ENCODE data around the gene KRT40. TPM values are rescaled to one million over a fixed set of nuclear protein-coding genes. Genes with fewer than 3 reads are reported as not detected.

The KRT40 gene
- total and polyA plus RNA-seq, 3 donors from 2014 or later = 0.16 to 0.45 TPM; not detected in 1

DNA sequence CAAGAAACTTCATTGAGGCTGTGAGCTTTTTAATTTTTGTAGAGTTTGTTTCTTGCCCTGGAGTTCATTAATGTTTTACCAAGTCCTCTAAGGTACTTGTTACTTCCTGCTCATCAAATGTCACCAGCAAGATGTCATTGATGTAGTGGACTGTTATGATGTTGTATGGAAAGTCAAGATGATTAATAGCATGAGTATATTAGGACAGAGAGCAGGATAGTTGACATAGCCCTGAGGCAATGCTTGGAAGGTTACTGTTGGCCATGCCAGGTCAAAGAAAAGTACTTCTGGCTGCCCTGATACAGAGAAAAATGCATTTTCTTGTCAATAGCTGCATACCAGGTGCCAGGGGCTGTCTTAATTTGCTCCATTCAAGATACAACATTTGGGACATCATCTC is 36.2 kb upstream of the KRT40 start:
- H3K4me3 ChIP-seq = no peak overlapping the region
- intact Hi-C loops (cut with DNase I; ENCODE audit: low total_unique reads) = no loop called here
- no peak overlapping the region for H3K27ac ChIP-seq
- H3K4me1 ChIP-seq = no peaks in the 10 kb centered on the region
- H3K27me3 ChIP-seq = no peaks in the 10 kb centered on the region
- no peaks in the 10 kb centered on the region for H3K9me3 ChIP-seq
- no peaks in the 10 kb centered on the region for H3K36me3 ChIP-seq (ENCODE audit: low read depth, missing control alignments)
- no peak for TF ChIP-seq POLR2A (IDR thresholded peaks at IDR 0.05)
- TF ChIP-seq, protein P1, sequence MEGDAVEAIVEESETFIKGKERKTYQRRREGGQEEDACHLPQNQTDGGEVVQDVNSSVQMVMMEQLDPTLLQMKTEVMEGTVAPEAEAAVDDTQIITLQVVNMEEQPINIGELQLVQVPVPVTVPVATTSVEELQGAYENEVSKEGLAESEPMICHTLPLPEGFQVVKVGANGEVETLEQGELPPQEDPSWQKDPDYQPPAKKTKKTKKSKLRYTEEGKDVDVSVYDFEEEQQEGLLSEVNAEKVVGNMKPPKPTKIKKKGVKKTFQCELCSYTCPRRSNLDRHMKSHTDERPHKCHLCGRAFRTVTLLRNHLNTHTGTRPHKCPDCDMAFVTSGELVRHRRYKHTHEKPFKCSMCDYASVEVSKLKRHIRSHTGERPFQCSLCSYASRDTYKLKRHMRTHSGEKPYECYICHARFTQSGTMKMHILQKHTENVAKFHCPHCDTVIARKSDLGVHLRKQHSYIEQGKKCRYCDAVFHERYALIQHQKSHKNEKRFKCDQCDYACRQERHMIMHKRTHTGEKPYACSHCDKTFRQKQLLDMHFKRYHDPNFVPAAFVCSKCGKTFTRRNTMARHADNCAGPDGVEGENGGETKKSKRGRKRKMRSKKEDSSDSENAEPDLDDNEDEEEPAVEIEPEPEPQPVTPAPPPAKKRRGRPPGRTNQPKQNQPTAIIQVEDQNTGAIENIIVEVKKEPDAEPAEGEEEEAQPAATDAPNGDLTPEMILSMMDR (IDR thresholded peaks at IDR 0.05) = no peak
- no peak for DNase-seq

GRCh38 chr17:41019415-41019814 is 35.3 kb upstream of the KRT40 start:
- whole genome bisulfite sequencing, 2 donors = 92 to 93% methylated on average over 3 of the region's 3 CpGs
- no peak for DNase-seq
- Histone ChIP-seq H3K36me3 (ENCODE audit: low read depth, missing control alignments) (no peaks in the 10 kb centered on the region), H3K4me1 (no peaks in the 10 kb centered on the region), H3K27me3 (no peaks in the 10 kb centered on the region), H3K27ac (no peak overlapping the region), H3K9me3 (no peaks in the 10 kb centered on the region), H3K4me3 (no peak overlapping the region)
- intact Hi-C loops (cut with DNase I; ENCODE audit: low total_unique reads) = no loop called here
- no peak for TF ChIP-seq POLR2A (IDR thresholded peaks at IDR 0.05)
- TF ChIP-seq, protein P1 (IDR thresholded peaks at IDR 0.05) = no peak

DNA sequence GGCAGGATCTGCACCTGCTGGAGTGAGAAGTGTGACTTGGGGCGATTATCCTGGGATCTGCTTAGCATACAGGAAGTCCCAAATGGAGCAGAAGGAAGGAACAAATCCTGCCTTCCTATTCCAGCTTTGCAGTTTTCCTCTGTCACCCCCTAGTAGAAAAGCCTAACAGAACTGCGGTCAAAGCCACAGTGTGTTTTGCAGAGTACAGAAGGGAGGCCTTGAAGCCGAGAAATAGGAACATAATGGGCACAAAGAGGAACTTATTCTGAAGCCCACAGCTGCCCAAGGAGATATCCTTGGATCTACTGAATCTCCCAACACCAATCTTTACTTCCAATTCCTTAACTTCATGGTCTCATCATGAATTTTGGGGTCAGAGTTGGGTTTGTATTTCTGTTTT is 34.4 kb upstream of the KRT40 start:
- no peak for TF ChIP-seq POLR2A (IDR thresholded peaks at IDR 0.05)
- TF ChIP-seq, protein P1 (IDR thresholded peaks at IDR 0.05) = no peak
- WGBS, 2 donors = 81 to 85% methylated on average over 3 of the region's 3 CpGs
- Histone ChIP-seq H3K4me3 (no peak overlapping the region), H3K27me3 (no peaks in the 10 kb centered on the region), H3K27ac (no peak overlapping the region), H3K9me3 (no peaks in the 10 kb centered on the region), H3K36me3 (ENCODE audit: low read depth, missing control alignments) (no peaks in the 10 kb centered on the region), H3K4me1 (no peaks in the 10 kb centered on the region)
- DNase-seq = no peak
- intact Hi-C loops (cut with DNase I; ENCODE audit: low total_unique reads) = no loop called here

DNA sequence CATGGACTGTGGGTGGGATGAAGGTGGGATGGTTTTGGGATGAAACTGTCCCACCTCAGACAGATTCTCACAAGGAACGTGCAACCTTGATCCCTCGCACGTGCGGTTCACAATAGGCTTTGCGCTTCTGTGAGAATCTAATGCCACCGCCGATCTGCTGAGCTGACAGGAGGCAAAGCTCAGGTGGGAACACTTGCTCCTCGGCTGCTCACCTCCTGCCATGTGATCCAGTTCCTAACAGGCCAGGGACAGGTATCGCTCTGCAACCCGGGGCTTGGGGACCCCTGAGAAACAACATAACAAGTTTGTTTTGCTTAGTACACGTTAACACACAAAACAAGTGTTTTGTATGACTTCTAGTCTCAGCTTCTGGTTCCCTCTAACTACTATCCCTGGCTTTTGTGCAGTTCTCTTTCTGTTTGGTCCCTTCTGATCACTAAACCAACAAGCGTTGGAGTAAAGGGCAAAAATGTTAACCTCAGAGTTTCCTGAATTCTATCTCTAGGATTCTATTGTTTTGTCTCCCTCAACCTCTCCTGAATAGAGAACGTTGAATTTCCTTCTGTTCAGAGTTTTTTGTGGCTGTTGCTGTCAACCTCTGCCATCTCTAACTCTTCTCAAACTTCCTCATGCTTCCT is 32.6 kb upstream of the KRT40 start:
- no peak overlapping the region for H3K4me3 ChIP-seq
- TF ChIP-seq POLR2A (IDR thresholded peaks at IDR 0.05) = no peak
- TF ChIP-seq, protein P1 (IDR thresholded peaks at IDR 0.05) = no peak
- no peak for DNase-seq
- no peaks in the 10 kb centered on the region for H3K27me3 ChIP-seq
- WGBS, 2 donors = 79 to 88% methylated on average over 13 of the region's 13 CpGs
- intact Hi-C loops (cut with DNase I; ENCODE audit: low total_unique reads) = no loop called here
- H3K9me3 ChIP-seq = no peaks in the 10 kb centered on the region
- no peaks in the 10 kb centered on the region for H3K36me3 ChIP-seq (ENCODE audit: low read depth, missing control alignments)
- H3K27ac ChIP-seq = no peak overlapping the region
- no peaks in the 10 kb centered on the region for H3K4me1 ChIP-seq

DNA sequence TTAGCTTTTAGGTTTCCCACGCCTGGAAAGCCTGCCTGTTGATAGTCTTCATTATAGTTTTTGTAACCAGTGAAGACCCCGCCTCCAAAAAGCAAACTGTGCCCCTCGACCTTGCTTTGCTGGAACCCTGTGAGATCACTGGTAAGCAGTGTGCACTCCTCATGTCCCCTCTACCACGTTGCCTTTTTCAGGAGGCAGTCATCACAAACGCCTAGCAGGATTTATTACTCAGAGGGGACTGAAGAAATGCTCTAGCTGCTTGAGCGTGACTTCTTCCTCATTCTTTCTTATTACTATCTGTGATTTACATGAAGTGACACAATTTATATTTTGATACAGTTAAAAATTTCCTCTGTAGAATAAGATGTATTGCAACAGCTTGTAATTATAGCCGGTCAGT is 31.3 kb upstream of the KRT40 start:
- Histone ChIP-seq H3K9me3 (no peaks in the 10 kb centered on the region), H3K36me3 (ENCODE audit: low read depth, missing control alignments) (no peaks in the 10 kb centered on the region), H3K4me3 (no peak overlapping the region), H3K4me1 (no peaks in the 10 kb centered on the region), H3K27ac (no peak overlapping the region), H3K27me3 (no peaks in the 10 kb centered on the region)
- WGBS, 2 donors = 67 to 74% methylated on average over 7 of the region's 7 CpGs
- intact Hi-C loops (cut with DNase I; ENCODE audit: low total_unique reads) = no loop called here
- no peak for DNase-seq
- no peak for TF ChIP-seq POLR2A (IDR thresholded peaks at IDR 0.05)
- TF ChIP-seq, protein P1 (IDR thresholded peaks at IDR 0.05) = no peak
